ENCODE measurements around the gene SLC38A5.

Gene SLC38A5

GRCh38 chrX:48493890-48494364, 23.9 kb upstream of the SLC38A5 start:
- TF ChIP-seq POLR2AphosphoS5 (IDR thresholded peaks at IDR 0.05; ENCODE audit: low read depth) (no peak), REST (IDR thresholded peaks at IDR 0.05; ENCODE audit: insufficient replicate concordance, low read depth) (no peak), GABPA (IDR thresholded peaks at IDR 0.05; ENCODE audit: low read depth) (no peak), CTCF (IDR thresholded peaks at IDR 0.05; ENCODE audit: insufficient read depth, low read length) (no peak), SPI1 (IDR thresholded peaks at IDR 0.05; ENCODE audit: borderline replicate concordance, low read depth) (no peak)
- no peaks in the 10 kb centered on the region for H3K27me3 ChIP-seq (ENCODE audit: insufficient read depth, poor library complexity, severe bottlenecking)
- DNase-seq (ENCODE audit: low read depth in 1 of 2, low spot score in 1 of 2): peak in 1 of 2 experiments; percentile 23
- no peak overlapping the region for H3K4me3 ChIP-seq (replicated peaks; ENCODE audit: insufficient read depth, low read length)
- H3K27ac ChIP-seq (replicated peaks): no peak overlapping the region

GRCh38 chrX:48492293-48492910, 22.3 kb upstream of the SLC38A5 start:
- peak in 1 of 2 experiments; percentile 34 for DNase-seq (ENCODE audit: low read depth in 1 of 2, low spot score in 1 of 2)
- Histone ChIP-seq H3K4me3 (replicated peaks; ENCODE audit: insufficient read depth, low read length) (no peak overlapping the region), H3K27ac (replicated peaks) (no peak overlapping the region), H3K27me3 (ENCODE audit: insufficient read depth, poor library complexity, severe bottlenecking) (no peaks in the 10 kb centered on the region)
- no peak for TF ChIP-seq SPI1 (IDR thresholded peaks at IDR 0.05; ENCODE audit: borderline replicate concordance, low read depth)
- no peak for TF ChIP-seq GABPA (IDR thresholded peaks at IDR 0.05; ENCODE audit: low read depth)
- no peak for TF ChIP-seq POLR2AphosphoS5 (IDR thresholded peaks at IDR 0.05; ENCODE audit: low read depth)
- TF ChIP-seq REST (IDR thresholded peaks at IDR 0.05; ENCODE audit: insufficient replicate concordance, low read depth): no peak
- TF ChIP-seq CTCF (IDR thresholded peaks at IDR 0.05; ENCODE audit: insufficient read depth, low read length): no peak

GRCh38 chrX:48491809-48492208, 21.7 kb upstream of the SLC38A5 start:
- no peak overlapping the region for H3K4me3 ChIP-seq (replicated peaks; ENCODE audit: insufficient read depth, low read length)
- H3K27ac ChIP-seq (replicated peaks): no peak overlapping the region
- DNase-seq (ENCODE audit: low read depth in 1 of 2, low spot score in 1 of 2): no peak
- H3K27me3 ChIP-seq (ENCODE audit: insufficient read depth, poor library complexity, severe bottlenecking): no peaks in the 10 kb centered on the region
- TF ChIP-seq SPI1 (IDR thresholded peaks at IDR 0.05; ENCODE audit: borderline replicate concordance, low read depth) (no peak), REST (IDR thresholded peaks at IDR 0.05; ENCODE audit: insufficient replicate concordance, low read depth) (no peak), POLR2AphosphoS5 (IDR thresholded peaks at IDR 0.05; ENCODE audit: low read depth) (no peak), GABPA (IDR thresholded peaks at IDR 0.05; ENCODE audit: low read depth) (no peak), CTCF (IDR thresholded peaks at IDR 0.05; ENCODE audit: insufficient read depth, low read length) (no peak)
